ENCODE data around the gene APAF1.
"Not testable (repeated sequence)": the region's sequence is repeated elsewhere in the genome, so short reads cannot be mapped to it uniquely, and the experiment has no call there.

The APAF1 gene, protein sequence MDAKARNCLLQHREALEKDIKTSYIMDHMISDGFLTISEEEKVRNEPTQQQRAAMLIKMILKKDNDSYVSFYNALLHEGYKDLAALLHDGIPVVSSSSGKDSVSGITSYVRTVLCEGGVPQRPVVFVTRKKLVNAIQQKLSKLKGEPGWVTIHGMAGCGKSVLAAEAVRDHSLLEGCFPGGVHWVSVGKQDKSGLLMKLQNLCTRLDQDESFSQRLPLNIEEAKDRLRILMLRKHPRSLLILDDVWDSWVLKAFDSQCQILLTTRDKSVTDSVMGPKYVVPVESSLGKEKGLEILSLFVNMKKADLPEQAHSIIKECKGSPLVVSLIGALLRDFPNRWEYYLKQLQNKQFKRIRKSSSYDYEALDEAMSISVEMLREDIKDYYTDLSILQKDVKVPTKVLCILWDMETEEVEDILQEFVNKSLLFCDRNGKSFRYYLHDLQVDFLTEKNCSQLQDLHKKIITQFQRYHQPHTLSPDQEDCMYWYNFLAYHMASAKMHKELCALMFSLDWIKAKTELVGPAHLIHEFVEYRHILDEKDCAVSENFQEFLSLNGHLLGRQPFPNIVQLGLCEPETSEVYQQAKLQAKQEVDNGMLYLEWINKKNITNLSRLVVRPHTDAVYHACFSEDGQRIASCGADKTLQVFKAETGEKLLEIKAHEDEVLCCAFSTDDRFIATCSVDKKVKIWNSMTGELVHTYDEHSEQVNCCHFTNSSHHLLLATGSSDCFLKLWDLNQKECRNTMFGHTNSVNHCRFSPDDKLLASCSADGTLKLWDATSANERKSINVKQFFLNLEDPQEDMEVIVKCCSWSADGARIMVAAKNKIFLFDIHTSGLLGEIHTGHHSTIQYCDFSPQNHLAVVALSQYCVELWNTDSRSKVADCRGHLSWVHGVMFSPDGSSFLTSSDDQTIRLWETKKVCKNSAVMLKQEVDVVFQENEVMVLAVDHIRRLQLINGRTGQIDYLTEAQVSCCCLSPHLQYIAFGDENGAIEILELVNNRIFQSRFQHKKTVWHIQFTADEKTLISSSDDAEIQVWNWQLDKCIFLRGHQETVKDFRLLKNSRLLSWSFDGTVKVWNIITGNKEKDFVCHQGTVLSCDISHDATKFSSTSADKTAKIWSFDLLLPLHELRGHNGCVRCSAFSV (N-terminal part only)

DNA sequence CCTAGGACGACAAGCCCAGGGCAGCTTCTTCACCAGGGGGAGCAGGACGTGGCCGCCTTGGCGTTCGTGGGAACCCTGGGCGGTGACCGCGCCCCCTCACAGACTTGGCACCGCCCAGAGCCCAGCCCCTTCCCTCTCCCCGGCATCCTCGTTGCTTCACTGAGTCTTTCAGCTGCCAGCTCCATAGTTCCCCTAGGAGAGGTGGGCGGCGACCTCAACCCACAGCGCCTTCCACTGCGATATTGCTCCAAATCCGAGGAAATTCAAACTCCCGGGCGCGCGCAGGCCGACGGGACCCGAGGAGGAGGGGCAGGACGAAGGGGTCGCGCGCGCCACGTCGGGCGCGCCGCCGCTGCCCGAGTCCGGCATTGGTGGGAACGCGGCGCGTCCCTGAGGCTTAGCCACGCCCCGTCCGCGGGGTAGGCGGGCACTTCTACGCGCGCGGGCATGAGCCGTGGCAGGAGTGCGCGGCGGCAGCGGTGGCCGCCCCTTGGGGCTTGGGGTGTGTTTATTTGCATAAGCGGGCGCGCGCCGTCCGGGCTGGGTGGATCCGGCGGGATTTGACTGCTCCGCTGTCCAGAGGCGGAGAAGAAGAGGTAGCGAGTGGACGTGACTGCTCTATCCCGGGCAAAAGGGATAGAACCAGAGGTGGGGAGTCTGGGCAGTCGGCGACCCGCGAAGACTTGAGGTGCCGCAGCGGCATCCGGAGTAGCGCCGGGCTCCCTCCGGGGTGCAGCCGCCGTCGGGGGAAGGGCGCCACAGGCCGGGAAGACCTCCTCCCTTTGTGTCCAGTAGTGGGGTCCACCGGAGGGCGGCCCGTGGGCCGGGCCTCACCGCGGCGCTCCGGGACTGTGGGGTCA is at the start of gene APAF1, which contains the start of gene IKBIP:
Gene APAF1 (plus strand): TSS at position 579 of the 860 bp plus-strand sequence. CDS start 3,070 bp downstream, outside the sequence.
Gene IKBIP (minus strand): TSS at position 77 of the 860 bp plus-strand sequence. CDS start 87 bp downstream, outside the sequence.
- DNase-seq = peak; percentile 87 to 96 (median 93)

DNA sequence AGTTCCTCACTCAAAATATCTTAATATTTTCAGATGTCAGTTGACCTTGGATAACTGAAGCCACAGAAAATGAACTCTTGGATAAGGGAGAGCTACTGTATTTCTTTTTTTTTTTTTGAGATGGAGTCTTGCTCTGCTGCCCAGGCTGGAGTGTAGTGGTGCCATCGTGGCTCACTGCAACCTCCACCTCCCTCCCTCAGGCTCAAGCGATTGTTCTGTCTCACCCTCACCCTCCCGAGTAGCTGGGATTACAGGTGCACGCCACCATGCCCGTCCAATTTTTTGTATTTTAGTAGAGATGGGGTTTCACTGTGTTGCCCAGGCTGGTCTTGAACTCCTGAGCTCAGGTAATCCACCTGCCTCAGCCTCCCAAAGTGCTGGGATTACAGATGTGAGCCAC is 47.8 kb upstream of the APAF1 start:
- DNase-seq = not testable (repeated sequence)

DNA sequence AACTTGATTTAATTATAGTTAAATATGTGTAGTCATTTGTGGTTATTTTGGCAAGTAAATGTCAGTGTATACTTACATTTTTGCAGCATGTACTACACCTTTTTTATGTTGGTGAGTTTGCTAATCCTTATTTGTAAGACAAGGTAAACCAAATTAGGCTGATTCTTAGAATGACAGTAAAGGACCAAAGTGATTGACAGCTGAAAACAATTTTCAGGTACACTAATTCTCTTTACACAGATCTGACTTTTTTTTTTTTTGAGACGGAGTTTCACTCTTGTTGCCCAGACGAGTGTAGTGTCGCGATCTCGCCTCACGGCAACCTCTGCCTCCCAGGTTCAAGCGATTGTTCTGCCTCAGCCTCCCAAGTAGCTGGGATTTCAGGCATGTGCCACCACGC is 43.2 kb upstream of the APAF1 start:
- no peak for DNase-seq

DNA sequence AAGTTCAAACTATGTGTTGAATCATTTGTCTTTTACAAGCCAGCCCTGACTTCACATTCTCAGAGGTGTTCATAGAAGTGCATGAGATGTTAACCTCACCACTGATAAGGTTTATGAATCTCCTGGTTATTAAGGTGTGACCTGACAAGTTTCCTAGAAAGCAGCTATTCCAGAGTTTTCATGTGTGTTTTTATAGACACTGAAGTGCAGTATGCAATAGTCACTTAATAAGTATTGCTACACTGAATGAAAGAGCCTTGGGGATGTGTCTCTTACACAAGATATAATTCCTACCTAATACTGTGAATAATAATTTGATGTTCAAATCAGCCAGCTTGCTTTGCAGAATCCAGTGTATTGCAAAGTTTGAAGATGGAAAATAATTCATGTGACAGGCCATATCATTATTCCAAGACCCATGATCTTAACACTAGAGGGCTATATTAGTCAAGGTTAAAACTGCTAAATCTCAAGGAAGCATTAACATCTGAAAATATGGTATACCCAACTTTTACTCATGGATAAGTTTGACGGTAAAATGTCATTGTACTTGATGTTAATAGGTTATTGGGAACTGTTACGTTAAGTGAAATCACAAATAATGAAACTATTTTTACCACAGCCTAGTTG is 38.6 kb upstream of the APAF1 start:
- DNase-seq = no peak

DNA sequence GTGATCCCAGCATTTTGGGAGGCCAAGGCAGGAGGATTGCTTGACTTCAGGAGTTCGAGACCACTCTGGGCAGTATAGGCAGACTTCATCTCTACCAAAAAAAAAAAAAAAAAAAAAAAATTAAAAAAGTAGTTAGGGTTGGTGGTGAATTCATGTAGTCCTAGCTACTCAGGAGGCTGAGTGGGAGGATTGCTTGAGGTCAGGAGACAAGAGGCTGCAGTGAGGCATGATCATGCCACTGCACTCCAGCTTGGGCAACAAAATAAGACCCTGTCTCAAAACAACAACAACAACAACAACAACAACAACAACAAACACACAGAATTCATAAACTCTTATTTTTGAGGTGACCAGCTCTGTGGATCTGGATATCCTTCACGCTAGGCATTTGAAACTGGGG is 34.5 kb upstream of the APAF1 start:
- no peak for DNase-seq

DNA sequence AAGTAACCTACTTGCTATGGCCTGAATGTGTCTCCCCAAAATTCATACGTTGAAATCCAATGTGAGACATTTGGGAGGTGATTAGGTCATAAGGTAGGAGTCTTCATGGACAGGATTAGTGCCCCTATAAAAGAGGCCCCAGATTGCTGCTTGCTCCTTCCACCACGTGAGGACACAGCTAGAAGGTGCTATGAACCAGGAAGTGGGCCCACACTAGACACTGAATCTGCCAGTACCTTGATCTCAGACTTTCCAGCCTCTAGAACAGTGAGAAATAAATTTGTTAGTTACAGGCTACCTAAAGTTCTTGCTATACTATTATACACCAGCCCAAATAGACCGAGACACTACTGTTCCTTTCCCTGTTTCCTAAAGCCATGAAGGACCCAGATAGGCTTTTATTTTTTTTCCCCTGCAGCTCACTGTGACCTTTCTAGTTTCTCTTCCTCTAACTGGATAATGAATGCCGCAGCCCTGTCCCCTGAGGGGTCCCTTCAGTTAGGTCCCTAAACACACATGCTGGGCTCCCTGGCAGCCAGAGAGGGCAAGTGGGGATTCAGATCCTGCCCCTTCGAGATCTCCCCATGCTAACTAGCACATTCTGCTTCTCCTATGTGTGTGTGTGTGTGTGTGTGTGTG is 32.3 kb upstream of the APAF1 start:
- DNase-seq = no peak

DNA sequence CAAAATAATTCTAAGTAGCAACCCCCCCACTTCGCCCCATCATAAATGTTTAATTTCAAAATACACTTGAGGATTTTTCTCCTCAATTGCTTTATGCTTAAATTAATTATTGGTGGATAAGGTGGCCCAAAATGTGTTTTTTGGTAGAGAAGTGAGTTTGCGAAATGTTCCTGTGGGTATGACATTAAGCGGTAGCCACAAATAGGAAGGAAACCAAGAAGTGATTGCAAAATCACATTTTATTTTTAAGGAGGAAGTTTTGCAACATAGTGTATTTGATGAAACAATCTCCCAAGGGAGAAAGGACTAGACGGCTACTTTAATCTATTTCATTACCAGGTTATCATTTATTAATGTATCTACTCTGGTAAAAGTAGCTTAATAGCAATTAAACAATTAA is 26.1 kb upstream of the APAF1 start:
- DNase-seq = no peak

DNA sequence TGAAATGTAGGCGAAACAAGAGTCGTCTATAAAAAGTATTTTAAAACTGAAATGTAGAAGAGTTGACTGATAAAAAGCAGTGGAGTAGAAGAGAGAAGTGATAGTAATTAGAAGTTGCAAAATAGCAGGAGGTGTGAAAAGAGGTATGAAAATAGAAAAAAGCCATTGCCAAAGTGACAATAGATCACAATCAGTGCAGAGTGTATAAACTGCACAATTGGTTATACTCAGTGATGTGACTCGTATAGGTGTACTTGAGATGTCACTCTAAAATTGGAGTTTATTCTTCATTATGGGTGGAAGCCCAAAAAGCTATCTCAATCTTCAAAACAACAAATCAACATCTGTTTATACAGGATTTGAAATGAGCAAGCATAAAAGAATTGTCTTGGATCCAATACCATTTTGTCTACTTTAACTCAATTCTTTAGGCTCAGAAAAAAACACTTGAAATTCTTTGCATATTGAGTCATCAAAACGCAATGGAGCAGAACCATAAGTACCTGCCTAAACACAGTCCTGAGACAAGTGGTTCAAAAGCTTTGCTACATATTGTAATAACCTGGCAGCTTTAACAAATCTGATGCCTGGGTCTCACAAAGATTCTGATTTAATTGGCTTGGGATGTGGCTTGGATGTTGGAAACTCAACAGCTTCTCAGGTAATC is 9.3 kb upstream of the APAF1 start:
- DNase-seq = no peak

DNA sequence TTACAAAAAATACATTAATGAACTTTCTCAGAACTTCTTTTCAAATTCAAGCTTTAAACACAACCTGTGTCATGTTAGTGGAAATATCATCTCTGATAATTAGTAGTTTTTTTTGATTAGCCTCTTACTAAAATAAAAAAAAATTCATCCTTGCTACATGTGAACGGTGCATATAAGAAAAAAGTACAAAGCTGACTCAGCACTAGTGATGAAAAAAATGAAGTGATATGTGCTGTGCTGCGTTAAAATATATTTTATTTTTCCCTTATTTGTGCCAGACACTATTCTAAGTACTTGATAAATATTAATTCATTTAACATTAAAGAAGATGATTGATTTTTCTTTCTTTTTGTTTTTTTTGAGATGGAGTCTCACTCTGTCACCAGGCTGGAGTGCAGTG is 8.0 kb upstream of the APAF1 start:
- DNase-seq = no peak

DNA sequence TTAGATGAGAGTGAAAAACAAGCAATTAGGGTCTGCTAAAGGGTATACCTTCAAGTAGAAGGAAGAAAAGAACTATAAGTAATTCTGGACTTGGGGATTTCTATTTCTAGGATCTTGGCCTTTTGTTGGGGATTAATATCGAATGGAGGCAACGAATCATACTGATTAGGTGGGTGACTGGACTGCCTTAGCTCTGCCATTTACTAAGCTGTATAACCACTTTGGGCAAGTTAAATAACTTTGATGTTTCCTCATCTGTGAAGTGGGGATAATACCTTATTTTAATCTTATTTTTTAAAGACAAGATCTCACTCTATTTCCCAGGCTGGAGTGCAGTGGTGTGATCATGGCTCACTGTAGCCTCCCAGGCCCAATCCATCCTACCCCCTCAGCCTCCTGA is 7.1 kb upstream of the APAF1 start:
- DNase-seq = no peak

DNA sequence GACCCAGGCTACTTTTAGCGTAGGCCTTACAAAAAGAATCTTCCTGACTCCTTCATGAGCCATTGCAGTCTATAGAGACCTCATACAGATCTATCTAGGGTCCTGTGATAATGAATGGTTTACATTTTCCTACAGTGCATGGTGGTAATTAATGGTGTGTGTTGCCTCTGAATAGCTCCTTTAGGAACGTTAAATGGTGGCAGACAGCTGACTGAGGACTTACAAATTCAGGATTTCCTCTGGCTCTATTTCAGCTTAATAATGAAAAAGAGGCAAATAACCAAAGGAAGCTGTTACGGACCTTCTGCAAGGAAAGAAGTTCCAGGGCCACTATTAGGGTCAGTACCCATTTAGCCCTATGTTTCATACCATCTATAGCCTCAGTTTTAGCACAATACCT is 5.6 kb upstream of the APAF1 start:
- DNase-seq = no peak

DNA sequence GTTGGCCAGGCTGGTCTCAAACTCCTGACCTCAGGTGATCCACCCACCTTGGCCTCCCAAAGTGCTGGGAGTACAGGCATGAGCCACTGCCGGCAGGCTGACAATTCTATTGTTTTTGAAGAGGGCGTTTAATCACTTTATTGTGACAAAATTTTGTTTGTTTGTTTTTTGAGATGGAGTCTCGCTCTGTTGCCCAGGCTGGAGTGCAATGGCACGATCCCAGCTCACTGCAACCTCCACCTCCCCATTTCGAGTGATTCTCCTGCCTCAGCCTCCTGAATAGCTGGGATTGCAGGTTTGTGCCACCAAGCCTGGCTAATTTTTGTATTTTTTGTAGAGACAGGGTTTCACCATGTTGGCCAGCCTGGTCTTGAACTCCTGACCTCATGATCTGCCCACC is 2.3 kb upstream of the APAF1 start:
- DNase-seq = not testable (repeated sequence)

DNA sequence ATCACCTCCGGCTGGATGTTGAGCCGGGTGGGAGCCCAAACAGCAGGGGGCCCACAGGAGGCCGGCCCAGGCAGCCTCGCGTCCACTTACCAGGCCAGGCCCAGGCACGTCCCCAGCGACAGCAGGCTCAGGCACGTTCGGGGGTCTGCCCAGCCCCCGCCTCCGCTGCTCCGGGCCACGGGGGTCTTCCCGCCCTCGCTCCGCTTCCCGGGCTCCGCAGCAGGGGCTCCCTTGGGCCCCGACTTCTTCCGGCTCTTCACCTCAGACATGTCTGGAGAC is 718 bp upstream of the APAF1 start:
- DNase-seq = peak in 1 of 6 experiments; percentile 42

DNA sequence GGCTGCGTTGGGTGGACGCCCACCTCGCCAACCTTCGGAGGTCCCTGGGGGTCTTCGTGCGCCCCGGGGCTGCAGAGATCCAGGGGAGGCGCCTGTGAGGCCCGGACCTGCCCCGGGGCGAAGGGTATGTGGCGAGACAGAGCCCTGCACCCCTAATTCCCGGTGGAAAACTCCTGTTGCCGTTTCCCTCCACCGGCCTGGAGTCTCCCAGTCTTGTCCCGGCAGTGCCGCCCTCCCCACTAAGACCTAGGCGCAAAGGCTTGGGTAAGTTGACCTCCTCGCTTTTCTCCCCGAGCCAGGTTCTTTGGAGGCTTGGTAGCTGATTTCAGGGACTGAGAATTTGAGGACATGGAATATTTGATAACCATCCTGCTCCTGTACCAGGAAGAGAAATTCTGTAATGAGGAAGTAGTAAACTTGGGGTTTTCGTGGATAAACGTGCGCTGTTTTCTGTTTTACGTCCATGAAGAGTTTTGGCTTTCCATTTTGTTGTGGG is 530 bp downstream of the APAF1 start:
- peak in 2 of 6 experiments; percentile 1 to 23 for DNase-seq

DNA sequence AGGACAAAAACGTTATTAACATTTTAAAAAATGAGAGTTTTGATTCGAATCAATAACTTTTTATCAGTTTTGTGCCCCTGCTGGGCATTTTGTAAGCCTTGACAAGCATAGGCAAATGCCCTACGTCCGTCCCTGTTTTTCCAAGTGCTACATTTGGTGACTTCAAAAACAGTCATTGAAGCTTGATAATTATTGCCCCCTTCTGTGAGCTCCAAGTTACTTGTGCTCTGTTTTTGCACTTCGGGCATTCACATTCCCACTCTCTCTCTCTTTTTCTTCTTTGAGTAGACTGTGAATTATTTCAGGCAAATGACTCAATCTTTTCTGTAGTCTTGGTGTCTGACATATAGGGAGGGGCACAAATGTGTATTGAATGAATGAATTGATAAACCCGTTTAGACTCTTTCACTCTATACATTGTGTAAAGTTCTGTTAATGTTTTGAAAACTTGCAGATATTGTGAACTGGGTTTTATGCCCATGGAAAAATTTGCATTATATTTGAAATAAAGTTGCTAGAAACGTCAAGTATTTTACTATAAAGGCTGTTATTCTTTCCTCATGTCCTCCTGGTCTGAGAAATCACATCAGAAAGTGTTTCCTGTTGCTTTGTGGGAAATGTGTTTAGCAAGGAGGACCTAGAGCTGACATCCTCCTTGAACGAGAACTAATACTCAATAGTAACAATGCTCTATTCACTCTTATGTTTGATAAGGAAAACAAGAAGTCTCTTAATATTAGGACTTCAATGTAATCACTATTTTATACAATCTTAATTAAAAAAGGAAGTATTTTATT is 1.4 kb downstream of the APAF1 start:
- DNase-seq = no peak

DNA sequence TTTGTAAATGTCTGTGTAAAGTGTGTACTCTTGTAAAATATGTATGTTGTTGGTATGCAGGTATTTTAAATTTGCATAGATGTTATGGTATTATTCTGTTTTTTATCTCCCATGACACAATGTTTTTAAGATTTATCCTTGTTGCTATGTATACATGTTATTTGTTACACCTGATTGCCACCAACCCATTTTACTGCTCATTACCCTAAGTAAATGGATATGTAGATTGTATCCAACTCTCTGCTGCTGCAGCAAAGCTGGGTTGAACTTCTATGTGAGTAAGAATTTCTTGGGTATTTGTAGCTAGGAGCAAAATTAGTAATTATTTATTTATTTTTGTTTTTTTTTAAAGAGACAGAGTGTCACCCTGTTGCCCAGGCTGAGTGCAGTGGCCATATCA is 6.2 kb downstream of the APAF1 start:
- DNase-seq = no peak

DNA sequence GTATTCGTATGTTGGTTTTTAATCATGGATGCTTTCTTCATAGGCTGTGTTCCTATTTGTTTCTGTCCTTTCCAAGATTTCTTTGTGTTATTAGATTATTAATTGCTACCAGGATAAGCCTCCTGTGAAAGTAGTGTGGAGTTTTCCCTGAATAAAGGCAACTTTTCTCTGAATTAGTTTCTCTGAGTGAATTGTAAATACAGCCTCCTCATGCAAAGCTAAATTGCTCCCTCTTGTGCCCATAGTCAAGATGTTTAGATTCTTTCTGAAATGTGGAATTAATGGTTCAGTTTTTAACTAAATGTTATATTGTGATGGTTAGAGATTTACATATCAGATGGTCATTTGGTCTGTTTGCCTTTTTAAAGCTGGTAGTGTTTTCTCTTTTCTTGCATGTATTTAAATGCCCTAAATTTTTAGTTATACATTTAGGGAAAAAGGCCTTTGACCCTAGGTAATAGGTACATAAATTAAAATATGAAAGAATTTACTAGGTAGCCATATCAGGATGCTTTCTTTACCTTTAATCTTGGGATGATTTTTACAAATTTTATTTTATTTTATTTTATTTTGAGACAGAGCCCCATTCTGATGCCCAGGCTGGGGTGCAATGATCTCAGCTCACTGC is 8.9 kb downstream of the APAF1 start:
- DNase-seq = peak in 3 of 6 experiments; percentile 23 to 62 (median 59)

DNA sequence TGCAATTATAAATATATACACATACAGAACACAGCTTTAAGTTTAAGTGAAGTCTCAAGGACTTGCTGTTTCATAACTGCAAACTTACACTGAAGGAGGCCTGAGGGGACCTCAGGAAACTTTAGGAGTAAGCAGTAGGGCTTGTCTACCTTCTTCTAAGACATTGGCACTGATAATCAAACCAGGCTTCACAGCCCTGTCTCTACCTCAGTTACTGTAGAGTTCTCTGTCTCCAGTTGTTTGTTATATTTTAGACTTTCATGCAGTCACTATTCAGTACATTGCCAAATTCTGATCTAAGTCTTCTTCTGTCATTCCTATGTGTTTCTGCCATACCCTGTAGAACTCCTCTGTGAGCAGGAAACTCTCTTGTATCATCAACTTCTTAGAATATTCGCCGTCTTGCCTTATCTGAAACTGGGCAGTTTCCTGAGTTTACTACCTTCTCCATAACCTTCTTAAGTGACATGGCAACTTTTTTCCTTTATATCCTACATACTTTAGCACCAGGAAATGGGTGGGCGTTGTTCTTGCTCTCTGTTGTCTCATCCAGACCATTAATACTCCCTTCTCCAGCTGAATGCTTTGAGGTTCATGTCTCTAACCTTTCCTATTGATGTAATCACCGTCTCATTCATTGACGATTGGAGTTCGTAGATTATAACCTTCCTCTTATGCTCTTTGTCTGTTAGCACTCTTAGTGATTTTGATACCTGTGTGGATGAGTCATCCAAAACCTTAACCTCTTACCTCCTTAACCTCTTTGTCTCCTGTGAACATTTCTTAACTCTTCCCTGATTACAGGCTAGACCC is 11.4 kb downstream of the APAF1 start:
- no peak for DNase-seq

Data from stimulated activated naive CD4-positive, alpha-beta T cell (primary cell).